PC-9 (cell line): Measurements from ENCODE around the gene UBL4B. TPM values are rescaled to one million over a fixed set of nuclear protein-coding genes. Genes with fewer than 3 reads are reported as not detected.

Experiments
- BruUV-seq: library from RNA; stranded (reverse); fragments of 400-500 nt; replicated peaks from 2 replicates; lab custom pipeline; 2021; lab: Mats Ljungman, UMichigan
- CTCF ChIA-PET: fragments of 300-600 bp; sonication (Branson Sonifier 250); formaldehyde crosslinking; loops from one replicate; lab custom pipeline; 2022; ENCODE audit warnings: antibody characterized with exemption; lab: Charles Lee
- POLR2A ChIA-PET: fragments of 300-600 bp; sonication (Branson Sonifier 250); formaldehyde crosslinking; loops from one replicate; lab custom pipeline; 2022; ENCODE audit warnings: antibody characterized with exemption; ENCODE audit not compliant: unreplicated experiment; lab: Charles Lee
- DNase-seq, 2 experiments: peaks; one replicate each; pipeline versions ENCODE4 v3.0.0 to v3.0.0-alpha.2; 2015 to 2022; ENCODE audit warnings: mixed read lengths in 1 of 2
- H2AFZ ChIP-seq: fragments of 200-600 bp; sonication (generic); 2 replicates; pipeline ENCODE4 v1.8.1; 2017; ENCODE audit warnings: antibody characterized with exemption
- H3F3A ChIP-seq: fragments of 200-600 bp; sonication (generic); 2 replicates; pipeline ENCODE4 v1.8.1; 2017; ENCODE audit warnings: antibody characterized with exemption, mild to moderate bottlenecking, low read depth; ENCODE audit not compliant: insufficient read depth
- H3K27ac ChIP-seq: fragments of 200-600 bp; sonication (generic); 2 replicates; pipeline ENCODE4 v1.6.1; 2016; ENCODE audit warnings: mixed run types
- H3K27me3 ChIP-seq: fragments of 200-600 bp; sonication (generic); 2 replicates; pipeline ENCODE4 v1.6.1; 2016; ENCODE audit warnings: low read depth, mixed run types; ENCODE audit not compliant: insufficient read depth
- H3K36me3 ChIP-seq: fragments of 200-600 bp; sonication (generic); 2 replicates; pipeline ENCODE4 v1.6.1; 2016; ENCODE audit warnings: low read depth, mixed run types
- H3K4me1 ChIP-seq: fragments of 200-600 bp; sonication (generic); replicated peaks from 2 replicates; pipeline ENCODE4 v1.6.1; 2016; ENCODE audit warnings: mixed run types; ENCODE audit not compliant: insufficient read depth
- H3K4me2 ChIP-seq: fragments of 200-600 bp; sonication (generic); 2 replicates; pipeline ENCODE4 v1.6.1; 2017; ENCODE audit warnings: mixed run types
- H3K4me3 ChIP-seq: fragments of 200-600 bp; sonication (generic); 2 replicates; pipeline ENCODE4 v1.6.1; 2016; ENCODE audit warnings: mixed run types
- H3K79me2 ChIP-seq: fragments of 200-600 bp; sonication (generic); 2 replicates; pipeline ENCODE4 v1.6.1; 2017; ENCODE audit warnings: low read depth, mixed run types
- H3K9me2 ChIP-seq: fragments of 200-600 bp; sonication (generic); 2 replicates; pipeline ENCODE4 v1.8.1; 2017; ENCODE audit warnings: mild to moderate bottlenecking; ENCODE audit not compliant: insufficient read depth
- H3K9me3 ChIP-seq: fragments of 200-600 bp; sonication (generic); 2 replicates; pipeline ENCODE4 v1.8.1; 2016; ENCODE audit warnings: low read depth; ENCODE audit not compliant: insufficient read depth
- H4K20me1 ChIP-seq: fragments of 200-600 bp; sonication (generic); 2 replicates; pipeline ENCODE4 v1.8.1; 2017; ENCODE audit not compliant: insufficient read depth
- EZH2 ChIP-seq: fragments of 200-600 bp; sonication (generic); IDR thresholded peaks from 2 replicates; pipeline ENCODE4 v1.8.0; 2017; ENCODE audit warnings: antibody characterized with exemption, low read depth
- intact Hi-C: fragments of 100-400 bp; cut with micrococcal nuclease; formaldehyde crosslinking; loops from one replicate; pipeline ENCODE4 v1.10.0; 2022; ENCODE audit not compliant: unreplicated experiment
- total RNA-seq: library from RNA; stranded (reverse); gene quantifications from 2 replicates; pipeline ENCODE4 v1.2.3, GENCODE V29; 2021
- TF ChIP-seq, protein P1 (sequence below): fragments of 200-600 bp; sonication (generic); conservative IDR thresholded peaks from 2 replicates; pipeline ENCODE4 v1.6.1; 2017; ENCODE audit warnings: mixed run types, antibody characterized with exemption, mild to moderate bottlenecking, moderate library complexity

The UBL4B gene
- total RNA-seq, 1 experiment from 2014 or later: 0.24 TPM

DNA sequence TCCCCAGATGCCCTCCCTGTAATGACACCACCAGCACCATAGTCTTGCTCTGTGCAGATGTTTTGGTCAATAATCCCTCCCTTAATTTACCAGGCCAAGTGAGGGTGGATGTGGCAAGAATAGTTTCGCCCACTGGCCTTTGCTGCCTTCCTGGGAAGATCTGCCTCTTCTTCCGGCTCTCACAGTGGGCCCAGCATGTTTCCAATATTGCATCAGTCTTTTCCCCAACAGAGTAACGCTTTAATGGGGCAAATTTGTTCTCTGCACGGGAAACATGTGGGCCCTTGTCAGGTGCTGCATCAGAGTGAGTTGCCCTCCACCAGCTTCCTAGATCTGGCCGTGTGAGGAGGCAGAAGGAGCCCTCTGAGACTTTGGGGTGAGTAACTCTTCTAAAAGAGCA is 29.8 kb upstream of the UBL4B start:
- H4K20me1 ChIP-seq: no peaks in the 10 kb centered on the region
- no peak for DNase-seq
- H3K4me1 ChIP-seq: peaks cover 25% of the 10 kb centered on the region
- H3K27ac ChIP-seq: no peak overlapping the region
- peaks cover 22% of the 10 kb centered on the region for H3F3A ChIP-seq
- POLR2A ChIA-PET: no interaction called here
- CTCF ChIA-PET: no interaction called here
- BruUV-seq: no TSS peak
- H3K36me3 ChIP-seq: no peaks in the 10 kb centered on the region
- no peaks in the 10 kb centered on the region for H3K27me3 ChIP-seq
- intact Hi-C loops: no loop called here
- H3K4me2 ChIP-seq: no peak overlapping the region
- TF ChIP-seq, protein P1, sequence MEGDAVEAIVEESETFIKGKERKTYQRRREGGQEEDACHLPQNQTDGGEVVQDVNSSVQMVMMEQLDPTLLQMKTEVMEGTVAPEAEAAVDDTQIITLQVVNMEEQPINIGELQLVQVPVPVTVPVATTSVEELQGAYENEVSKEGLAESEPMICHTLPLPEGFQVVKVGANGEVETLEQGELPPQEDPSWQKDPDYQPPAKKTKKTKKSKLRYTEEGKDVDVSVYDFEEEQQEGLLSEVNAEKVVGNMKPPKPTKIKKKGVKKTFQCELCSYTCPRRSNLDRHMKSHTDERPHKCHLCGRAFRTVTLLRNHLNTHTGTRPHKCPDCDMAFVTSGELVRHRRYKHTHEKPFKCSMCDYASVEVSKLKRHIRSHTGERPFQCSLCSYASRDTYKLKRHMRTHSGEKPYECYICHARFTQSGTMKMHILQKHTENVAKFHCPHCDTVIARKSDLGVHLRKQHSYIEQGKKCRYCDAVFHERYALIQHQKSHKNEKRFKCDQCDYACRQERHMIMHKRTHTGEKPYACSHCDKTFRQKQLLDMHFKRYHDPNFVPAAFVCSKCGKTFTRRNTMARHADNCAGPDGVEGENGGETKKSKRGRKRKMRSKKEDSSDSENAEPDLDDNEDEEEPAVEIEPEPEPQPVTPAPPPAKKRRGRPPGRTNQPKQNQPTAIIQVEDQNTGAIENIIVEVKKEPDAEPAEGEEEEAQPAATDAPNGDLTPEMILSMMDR: no peak
- no peak for TF ChIP-seq EZH2
- H3K79me2 ChIP-seq: no peaks in the 10 kb centered on the region
- no peak overlapping the region for H3K4me3 ChIP-seq
- no peak overlapping the region for H2AFZ ChIP-seq
- no peaks in the 10 kb centered on the region for H3K9me3 ChIP-seq
- no peaks in the 10 kb centered on the region for H3K9me2 ChIP-seq

DNA sequence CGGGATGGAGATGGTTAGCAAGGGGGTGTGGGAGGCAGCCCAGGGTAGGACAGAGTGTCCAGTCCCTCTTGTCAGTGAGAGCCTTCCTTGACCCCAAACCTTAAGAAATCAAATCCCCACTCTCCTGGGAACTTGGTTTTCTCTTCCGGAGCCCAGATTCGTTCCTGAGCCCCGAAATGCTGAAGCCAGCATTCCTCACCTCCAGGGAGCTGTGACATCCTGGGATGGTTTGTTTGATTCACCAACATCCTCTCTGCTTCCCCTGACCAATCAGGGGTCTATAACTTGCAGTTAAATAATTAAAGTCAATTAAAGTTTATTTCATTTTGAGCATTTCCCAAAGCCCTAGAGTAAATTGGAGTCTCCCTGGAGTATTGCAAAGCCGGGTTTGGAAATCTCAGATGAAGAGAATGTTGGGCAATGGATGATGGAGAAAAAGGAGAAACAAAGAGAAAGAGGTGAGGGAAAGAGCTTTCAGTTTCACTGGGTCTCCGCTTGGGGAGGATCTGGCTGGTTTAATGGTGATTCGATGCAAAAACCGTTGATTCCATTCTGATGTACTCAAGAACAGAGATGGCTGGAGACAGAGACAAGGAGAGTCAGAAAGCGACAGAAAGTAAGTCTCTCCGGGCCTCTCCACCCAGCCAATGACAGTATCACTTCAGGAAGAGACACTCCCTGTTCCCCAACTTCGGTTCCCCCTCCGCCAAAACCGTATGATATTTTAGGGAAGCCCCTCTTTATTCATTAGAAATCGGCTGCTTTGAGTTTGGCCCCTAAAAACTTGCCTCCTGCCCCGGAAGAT is 29.0 kb upstream of the UBL4B start:
- Histone ChIP-seq H3K79me2 (no peaks in the 10 kb centered on the region), H3K4me2 (no peak overlapping the region), H4K20me1 (no peaks in the 10 kb centered on the region), H3K9me3 (no peaks in the 10 kb centered on the region), H3K4me1 (peaks cover 33% of the 10 kb centered on the region), H3K27ac (no peak overlapping the region), H3K4me3 (no peak overlapping the region), H3K27me3 (no peaks in the 10 kb centered on the region), H2AFZ (no peak overlapping the region), H3K36me3 (no peaks in the 10 kb centered on the region), H3K9me2 (no peaks in the 10 kb centered on the region), H3F3A (peaks cover 26% of the 10 kb centered on the region)
- TF ChIP-seq, protein P1: no peak
- TF ChIP-seq EZH2: no peak
- no TSS peak for BruUV-seq
- DNase-seq: no peak
- ChIA-PET CTCF (no interaction called here), POLR2A (no interaction called here)
- intact Hi-C loops: no loop called here

DNA sequence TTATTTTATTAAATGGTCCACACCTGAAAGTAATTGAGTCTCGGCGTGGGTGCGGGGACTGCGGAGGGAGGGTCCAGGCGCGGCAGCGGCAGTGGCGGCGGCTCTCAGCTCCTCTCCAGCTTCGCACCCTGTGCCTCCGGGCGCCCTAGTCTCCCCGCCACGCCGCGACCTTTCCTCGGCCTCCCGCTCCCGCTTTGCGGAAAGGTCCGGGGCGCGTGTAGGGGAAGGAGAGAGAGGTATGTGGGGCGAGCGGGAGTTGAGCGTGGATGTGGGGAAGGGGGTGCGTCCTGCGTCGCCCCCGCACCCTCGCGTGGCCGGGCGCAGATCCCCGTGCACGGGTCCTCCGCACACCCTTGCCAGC is 28.4 kb upstream of the UBL4B start:
- Histone ChIP-seq H3K36me3 (no peaks in the 10 kb centered on the region), H3K9me3 (no peaks in the 10 kb centered on the region), H3K4me2 (no peak overlapping the region), H3K27me3 (no peaks in the 10 kb centered on the region), H3K79me2 (no peaks in the 10 kb centered on the region), H3K9me2 (no peaks in the 10 kb centered on the region), H2AFZ (no peak overlapping the region), H3K4me3 (no peak overlapping the region), H3K27ac (no peak overlapping the region), H3K4me1 (peaks cover 39% of the 10 kb centered on the region), H4K20me1 (no peaks in the 10 kb centered on the region), H3F3A (peaks cover 29% of the 10 kb centered on the region)
- intact Hi-C loops: no loop called here
- ChIA-PET POLR2A (no interaction called here), CTCF (no interaction called here)
- TF ChIP-seq, protein P1: no peak
- TF ChIP-seq EZH2: no peak
- DNase-seq: no peak
- no TSS peak for BruUV-seq
